Nephron progenitor cell (in vitro differentiated cells): ENCODE results near the gene NUCKS1.

ENCODE experiments used
- DNase-seq: peaks from one replicate; pipeline ENCODE4 v3.0.0; 2021
- H3K27ac Mint-ChIP-seq: 2 replicates; pipeline ENCODE4 v1.8.0; 2021; ENCODE audit warnings: mild to moderate bottlenecking, moderate library complexity, mixed read lengths
- H3K27me3 Mint-ChIP-seq: 2 replicates; pipeline ENCODE4 v1.8.0; 2021; ENCODE audit warnings: mild to moderate bottlenecking, low read depth, mixed read lengths; ENCODE audit not compliant: poor library complexity
- H3K36me3 Mint-ChIP-seq: 2 replicates; pipeline ENCODE4 v1.8.0; 2021; ENCODE audit warnings: low read depth, mixed read lengths
- H3K4me1 Mint-ChIP-seq: 2 replicates; pipeline ENCODE4 v1.8.0; 2021; ENCODE audit warnings: mixed read lengths
- H3K4me3 Mint-ChIP-seq: 2 replicates; pipeline ENCODE4 v1.8.0; 2021; ENCODE audit warnings: mild to moderate bottlenecking, moderate library complexity, mixed read lengths
- H3K9me3 Mint-ChIP-seq: 2 replicates; pipeline ENCODE4 v1.8.0; 2021; ENCODE audit warnings: mild to moderate bottlenecking, moderate library complexity, mixed read lengths
- CTCF ChIP-seq: fragments of 200-600 bp; sonication (generic); IDR thresholded peaks from 2 replicates; pipeline ENCODE4 v1.5.0; 2021; ENCODE audit warnings: antibody characterized with exemption

The NUCKS1 gene

DNA sequence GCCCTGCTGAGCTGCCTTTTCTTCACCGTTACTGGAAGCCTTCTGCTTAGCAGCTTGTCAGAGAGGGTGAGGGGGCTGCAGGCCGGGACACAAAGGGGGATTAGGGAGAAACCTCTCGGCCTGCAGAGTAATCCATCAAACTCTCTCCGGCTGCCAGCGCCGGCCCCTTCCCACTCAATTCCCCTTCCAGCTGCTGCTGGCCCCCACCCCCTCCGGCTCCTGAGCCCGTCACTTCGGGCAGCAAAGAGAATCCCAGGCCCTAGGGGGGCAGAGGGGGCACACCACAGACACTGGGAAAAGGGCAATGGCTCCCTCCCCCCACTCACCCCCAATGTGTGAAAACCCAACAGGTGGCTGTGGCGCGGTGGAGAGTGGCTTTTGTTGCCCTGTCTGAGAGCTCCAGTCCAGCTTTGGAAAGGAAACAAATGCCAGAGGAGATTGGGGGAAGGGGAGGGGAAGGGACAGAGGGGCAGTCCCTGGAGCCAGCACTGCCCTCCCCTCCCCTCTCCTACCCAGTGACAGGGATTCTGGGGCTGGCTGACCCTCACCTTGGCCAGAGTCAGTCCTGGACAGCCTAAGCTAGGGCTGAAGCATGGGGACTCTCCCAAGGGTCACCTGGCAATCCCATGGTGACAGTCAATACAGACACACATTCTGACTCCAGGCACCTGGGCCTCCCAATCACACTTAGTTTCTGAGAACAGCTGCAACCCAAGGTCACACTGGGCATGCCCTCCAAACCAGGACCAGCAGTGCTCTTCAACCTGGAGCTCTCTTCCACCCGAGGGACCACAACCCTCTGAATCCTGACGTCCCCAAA is 79.2 kb downstream of the NUCKS1 start:
- Mint-ChIP-seq H3K27me3 (peaks cover 11% of the 10 kb centered on the region), H3K27ac (no peak overlapping the region), H3K4me3 (peak overlapping the region; percentile 66), H3K36me3 (no peaks in the 10 kb centered on the region), H3K9me3 (no peaks in the 10 kb centered on the region), H3K4me1 (peaks cover 66% of the 10 kb centered on the region)
- no peak for TF ChIP-seq CTCF
- peak; percentile 52 for DNase-seq

- Mint-ChIP-seq H3K9me3 (no peaks in the 10 kb centered on the region), H3K27me3 (peaks cover 11% of the 10 kb centered on the region), H3K27ac (no peak overlapping the region), H3K4me3 (peak overlapping the region; percentile 66), H3K4me1 (peaks cover 66% of the 10 kb centered on the region), H3K36me3 (no peaks in the 10 kb centered on the region)
- TF ChIP-seq CTCF, result no peak
- no peak for DNase-seq
Observed at GRCh38 chr1:205670150-205670446, 79.9 kb downstream of the NUCKS1 start.

DNA sequence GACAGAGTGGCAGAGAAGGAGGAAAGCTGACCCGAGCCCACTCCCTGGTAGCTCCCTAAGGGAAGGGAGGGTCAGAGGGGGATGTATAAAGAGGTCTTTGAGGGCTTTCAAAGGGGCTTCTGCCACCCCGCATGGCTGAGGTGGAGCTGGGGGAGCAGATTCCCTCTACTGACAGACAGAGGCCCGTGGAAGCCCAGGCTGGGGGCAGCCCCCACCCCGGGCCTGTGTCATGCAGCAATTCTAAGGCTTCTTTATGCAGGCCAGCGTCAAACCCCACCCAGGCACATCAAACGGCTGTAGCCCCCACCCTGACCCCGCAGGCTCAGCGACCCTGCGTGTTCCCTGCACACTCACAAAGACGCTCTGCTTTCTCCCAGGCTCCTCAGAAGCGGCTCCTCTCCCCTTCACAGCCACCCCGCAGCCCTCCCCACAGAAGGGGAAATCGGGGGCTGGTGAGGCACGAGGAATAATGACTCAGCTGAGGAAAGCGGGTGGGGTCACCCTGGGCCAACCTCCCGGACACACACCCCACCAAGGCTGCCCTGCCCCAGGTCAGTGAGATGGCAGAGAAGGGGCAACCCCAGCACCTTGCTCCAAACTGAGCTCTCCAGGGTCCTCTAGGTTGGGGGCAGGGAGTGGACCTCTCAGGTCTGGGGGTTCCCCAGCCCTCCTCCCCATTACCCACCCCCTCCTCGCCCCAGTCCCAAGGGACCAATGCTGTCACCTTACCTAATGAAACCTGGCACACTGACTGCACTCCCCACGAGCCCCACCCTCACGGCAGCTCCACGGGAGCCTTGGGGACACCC is 80.4 kb downstream of the NUCKS1 start:
- peaks cover 67% of the 10 kb centered on the region for H3K4me1 Mint-ChIP-seq
- peaks cover 8% of the 10 kb centered on the region for H3K27me3 Mint-ChIP-seq
- no peak for TF ChIP-seq CTCF
- peak overlapping the region; percentile 66 for H3K4me3 Mint-ChIP-seq
- no peak for DNase-seq
- H3K9me3 Mint-ChIP-seq, result no peaks in the 10 kb centered on the region
- no peaks in the 10 kb centered on the region for H3K36me3 Mint-ChIP-seq
- H3K27ac Mint-ChIP-seq, result no peak overlapping the region

DNA sequence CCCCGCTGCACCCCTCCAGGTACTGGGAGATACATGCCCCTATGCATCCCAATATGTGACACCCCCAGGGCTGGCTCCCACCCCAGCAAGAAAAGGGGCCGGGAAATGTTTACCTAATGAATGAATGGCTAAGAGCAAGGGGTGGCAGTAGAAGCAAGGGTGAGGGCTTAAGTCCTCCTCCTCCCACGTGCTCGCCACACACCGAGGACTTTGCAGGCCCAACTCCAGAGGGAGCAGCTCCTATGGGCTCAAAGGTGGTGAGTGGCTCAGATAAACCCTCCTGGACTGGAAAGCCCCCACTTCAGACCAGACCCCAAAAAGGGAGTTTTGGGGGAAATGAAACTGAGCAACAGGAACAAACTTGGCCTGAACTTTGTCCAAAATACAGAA is 81.0 kb downstream of the NUCKS1 start:
- H3K36me3 Mint-ChIP-seq, result no peaks in the 10 kb centered on the region
- DNase-seq, result no peak
- no peaks in the 10 kb centered on the region for H3K9me3 Mint-ChIP-seq
- peaks cover 13% of the 10 kb centered on the region for H3K27me3 Mint-ChIP-seq
- H3K4me3 Mint-ChIP-seq, result peak overlapping the region; percentile 44
- H3K27ac Mint-ChIP-seq, result no peak overlapping the region
- peaks cover 67% of the 10 kb centered on the region for H3K4me1 Mint-ChIP-seq
- no peak for TF ChIP-seq CTCF

- TF ChIP-seq CTCF, result no peak
- no peak overlapping the region for H3K27ac Mint-ChIP-seq
- H3K27me3 Mint-ChIP-seq, result peaks cover 9% of the 10 kb centered on the region
- no peaks in the 10 kb centered on the region for H3K36me3 Mint-ChIP-seq
- DNase-seq, result no peak
- H3K9me3 Mint-ChIP-seq, result no peaks in the 10 kb centered on the region
- H3K4me1 Mint-ChIP-seq, result peaks cover 67% of the 10 kb centered on the region
- H3K4me3 Mint-ChIP-seq, result no peak overlapping the region
Observed at GRCh38 chr1:205667909-205668643, 81.9 kb downstream of the NUCKS1 start.
